Progenitor cell of endocrine pancreas (in vitro differentiated cells): ENCODE results near the gene HSF2BP. TPM values are rescaled to one million over a fixed set of nuclear protein-coding genes. Genes with fewer than 3 reads are reported as not detected.

Experiments
- DNase-seq: peaks from one replicate; pipeline ENCODE4 v3.0.0; 2021; ENCODE audit warnings: low spot score; ENCODE audit not compliant: unreplicated experiment
- H3K27ac Mint-ChIP-seq: 2 replicates; pipeline ENCODE4 v1.8.0; 2021; ENCODE audit warnings: mild to moderate bottlenecking, moderate library complexity, mixed read lengths
- H3K27me3 Mint-ChIP-seq: 2 replicates; pipeline ENCODE4 v1.8.0; 2021; ENCODE audit warnings: mixed read lengths
- H3K36me3 Mint-ChIP-seq: 2 replicates; pipeline ENCODE4 v1.8.0; 2022; ENCODE audit warnings: mixed read lengths; ENCODE audit not compliant: insufficient read depth
- H3K4me1 Mint-ChIP-seq: 2 replicates; pipeline ENCODE4 v1.8.0; 2021; ENCODE audit warnings: low read depth, mixed read lengths
- H3K4me3 Mint-ChIP-seq: 2 replicates; pipeline ENCODE4 v1.8.0; 2021; ENCODE audit warnings: low read depth, mild to moderate bottlenecking, moderate library complexity, mixed read lengths
- H3K9me3 Mint-ChIP-seq: 2 replicates; pipeline ENCODE4 v1.8.0; 2021; ENCODE audit warnings: low read depth, mixed read lengths
- CTCF ChIP-seq: fragments of 200-600 bp; sonication (generic); IDR thresholded peaks from one replicate; pipeline ENCODE4 v1.5.0; 2021; ENCODE audit warnings: antibody characterized with exemption, mild to moderate bottlenecking; ENCODE audit not compliant: unreplicated experiment
- total RNA-seq: library from RNA; stranded (reverse); gene quantifications from 2 replicates; pipeline ENCODE4 v1.2.1, GENCODE V29; 2021

Gene HSF2BP
- total RNA-seq, 1 donor from 2014 or later = 2.0 TPM

GRCh38 chr21:43578677-43579303 lies 80.5 kb downstream of the HSF2BP start:
- Mint-ChIP-seq H3K27me3 (no peaks in the 10 kb centered on the region), H3K36me3 (no peaks in the 10 kb centered on the region), H3K27ac (no peak overlapping the region), H3K4me1 (peaks cover 16% of the 10 kb centered on the region), H3K4me3 (no peak overlapping the region), H3K9me3 (no peaks in the 10 kb centered on the region)
- TF ChIP-seq CTCF = no peak
- DNase-seq = no peak

GRCh38 chr21:43575473-43575844 lies 83.8 kb downstream of the HSF2BP start:
- TF ChIP-seq CTCF = no peak
- H3K4me3 Mint-ChIP-seq = no peak overlapping the region
- peaks cover 12% of the 10 kb centered on the region for H3K4me1 Mint-ChIP-seq
- no peaks in the 10 kb centered on the region for H3K9me3 Mint-ChIP-seq
- no peaks in the 10 kb centered on the region for H3K36me3 Mint-ChIP-seq
- DNase-seq = no peak
- H3K27ac Mint-ChIP-seq = no peak overlapping the region
- peaks cover 9% of the 10 kb centered on the region for H3K27me3 Mint-ChIP-seq

GRCh38 chr21:43574741-43575472 lies 84.4 kb downstream of the HSF2BP start:
- Mint-ChIP-seq H3K36me3 (no peaks in the 10 kb centered on the region), H3K27me3 (peaks cover 9% of the 10 kb centered on the region), H3K4me1 (peaks cover 6% of the 10 kb centered on the region), H3K27ac (peak overlapping the region; percentile 48), H3K4me3 (no peak overlapping the region), H3K9me3 (no peaks in the 10 kb centered on the region)
- TF ChIP-seq CTCF = no peak
- DNase-seq = no peak

- DNase-seq = no peak
- Mint-ChIP-seq H3K9me3 (no peaks in the 10 kb centered on the region), H3K36me3 (no peaks in the 10 kb centered on the region), H3K4me1 (peaks cover under 1% of the 10 kb centered on the region), H3K27ac (no peak overlapping the region), H3K27me3 (peaks cover 9% of the 10 kb centered on the region), H3K4me3 (no peak overlapping the region)
- TF ChIP-seq CTCF = no peak
Observed at GRCh38 chr21:43573921-43574320, 85.4 kb downstream of the HSF2BP start.

GRCh38 chr21:43572446-43572845 lies 86.8 kb downstream of the HSF2BP start:
- no peak for DNase-seq
- Mint-ChIP-seq H3K36me3 (no peaks in the 10 kb centered on the region), H3K4me3 (no peak overlapping the region), H3K27ac (no peak overlapping the region), H3K27me3 (peaks cover 9% of the 10 kb centered on the region), H3K9me3 (no peaks in the 10 kb centered on the region), H3K4me1 (no peaks in the 10 kb centered on the region)
- TF ChIP-seq CTCF = no peak
